Adipocyte (in vitro differentiated cells): Measurements from ENCODE around the gene OBSCN.

Experiments used
- DNase-seq: peaks from one replicate; pipeline ENCODE4 v3.0.0-alpha.2; 2015; ENCODE audit warnings: low read depth
- H3K27me3 ChIP-seq: replicated peaks from 2 replicates; pipeline ENCODE4 v1.7.0; 2013; ENCODE audit warnings: mild to moderate bottlenecking, low read length, moderate library complexity; ENCODE audit not compliant: control insufficient read depth, insufficient read depth
- H3K36me3 ChIP-seq: 2 replicates; pipeline ENCODE4 v1.7.0; 2013; ENCODE audit warnings: low read length, mild to moderate bottlenecking, moderate library complexity; ENCODE audit not compliant: control insufficient read depth, insufficient read depth, severe bottlenecking
- H3K4me1 ChIP-seq: 2 replicates; pipeline ENCODE4 v1.7.0; 2013; ENCODE audit warnings: mild to moderate bottlenecking, low read length, moderate library complexity; ENCODE audit not compliant: control insufficient read depth, insufficient read depth
- H3K4me3 ChIP-seq: 2 replicates; pipeline ENCODE4 v1.7.0; 2013; ENCODE audit warnings: mild to moderate bottlenecking, low read length, moderate library complexity
- H3K9ac ChIP-seq: 2 replicates; pipeline ENCODE4 v1.7.0; 2013; ENCODE audit warnings: mild to moderate bottlenecking, low read length, moderate library complexity
- H3K9me3 ChIP-seq: 2 replicates; pipeline ENCODE4 v1.7.0; 2013; ENCODE audit warnings: mild to moderate bottlenecking, low read length, moderate library complexity; ENCODE audit not compliant: control insufficient read depth

Gene OBSCN

DNA sequence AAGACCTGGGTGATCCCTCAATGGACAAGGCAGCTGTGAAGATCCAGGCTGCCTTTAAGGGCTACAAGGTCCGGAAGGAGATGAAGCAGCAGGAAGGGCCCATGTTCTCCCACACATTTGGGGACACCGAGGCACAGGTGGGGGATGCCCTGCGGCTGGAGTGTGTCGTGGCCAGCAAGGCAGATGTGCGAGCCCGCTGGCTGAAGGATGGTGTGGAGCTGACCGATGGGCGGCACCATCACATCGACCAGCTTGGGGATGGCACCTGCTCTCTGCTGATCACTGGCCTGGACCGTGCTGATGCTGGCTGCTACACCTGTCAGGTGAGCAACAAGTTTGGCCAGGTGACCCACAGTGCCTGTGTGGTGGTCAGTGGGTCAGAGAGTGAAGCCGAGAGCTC, 113.6 kb downstream of the OBSCN start:
- no peak overlapping the region for H3K4me3 ChIP-seq
- no peaks in the 10 kb centered on the region for H3K4me1 ChIP-seq

GRCh38 chr1:228321895-228322294, 114.1 kb downstream of the OBSCN start:
- H3K36me3 ChIP-seq, result no peaks in the 10 kb centered on the region
- no peak overlapping the region for H3K9ac ChIP-seq
- peaks cover 12% of the 10 kb centered on the region for H3K27me3 ChIP-seq
- peaks cover 16% of the 10 kb centered on the region for H3K9me3 ChIP-seq
- H3K4me1 ChIP-seq, result no peaks in the 10 kb centered on the region
- H3K4me3 ChIP-seq, result no peak overlapping the region
- DNase-seq, result no peak

More for the DNA sequence above, 113.6 kb downstream of the OBSCN start:
- Histone ChIP-seq H3K36me3 (no peaks in the 10 kb centered on the region), H3K27me3 (peaks cover 12% of the 10 kb centered on the region), H3K9me3 (peaks cover 16% of the 10 kb centered on the region), H3K9ac (no peak overlapping the region)
- DNase-seq, result no peak

DNA sequence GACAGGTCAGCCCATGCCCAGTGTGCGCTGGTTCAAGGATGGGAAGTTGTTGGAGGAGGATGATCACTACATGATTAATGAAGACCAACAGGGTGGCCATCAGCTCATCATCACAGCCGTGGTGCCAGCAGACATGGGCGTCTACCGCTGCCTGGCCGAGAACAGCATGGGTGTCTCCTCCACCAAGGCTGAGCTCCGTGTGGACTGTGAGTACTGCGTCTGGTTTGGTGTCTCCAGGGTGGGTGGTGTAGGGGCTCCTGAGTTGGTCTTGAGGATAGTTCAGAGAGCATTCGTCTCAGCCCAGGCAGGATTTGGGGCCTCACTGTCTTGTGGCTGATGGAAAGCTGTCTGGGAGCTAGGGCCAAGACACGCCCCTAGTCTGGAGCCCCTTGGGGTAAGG, 115.6 kb downstream of the OBSCN start:
- H3K9ac ChIP-seq, result no peak overlapping the region
- no peak overlapping the region for H3K4me3 ChIP-seq
- no peaks in the 10 kb centered on the region for H3K36me3 ChIP-seq
- DNase-seq, result no peak
- H3K27me3 ChIP-seq, result peaks cover 12% of the 10 kb centered on the region
- H3K4me1 ChIP-seq, result no peaks in the 10 kb centered on the region
- peaks cover 16% of the 10 kb centered on the region for H3K9me3 ChIP-seq

DNA sequence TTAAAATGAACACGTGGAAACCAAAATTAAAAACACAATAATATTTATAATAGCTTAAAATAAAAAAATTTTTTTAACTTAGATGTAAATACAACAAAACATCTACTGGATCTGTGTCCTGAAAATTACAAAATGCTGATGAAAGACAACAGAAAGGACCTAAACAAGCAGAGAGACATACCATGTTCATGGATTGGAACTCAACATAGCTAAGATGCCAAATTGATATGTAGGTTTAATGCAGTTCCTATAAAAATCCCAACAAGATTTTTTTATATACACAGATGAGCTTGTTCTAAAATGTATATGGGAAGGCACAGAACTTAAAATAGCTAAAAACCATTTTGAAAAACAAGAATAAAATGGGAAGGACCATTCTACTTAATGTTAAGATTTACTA, 117.4 kb downstream of the OBSCN start:
- peaks cover 12% of the 10 kb centered on the region for H3K27me3 ChIP-seq
- H3K9me3 ChIP-seq, result peaks cover 16% of the 10 kb centered on the region
- no peak overlapping the region for H3K9ac ChIP-seq
- H3K36me3 ChIP-seq, result no peaks in the 10 kb centered on the region
- no peak for DNase-seq
- no peak overlapping the region for H3K4me3 ChIP-seq
- H3K4me1 ChIP-seq, result no peaks in the 10 kb centered on the region

DNA sequence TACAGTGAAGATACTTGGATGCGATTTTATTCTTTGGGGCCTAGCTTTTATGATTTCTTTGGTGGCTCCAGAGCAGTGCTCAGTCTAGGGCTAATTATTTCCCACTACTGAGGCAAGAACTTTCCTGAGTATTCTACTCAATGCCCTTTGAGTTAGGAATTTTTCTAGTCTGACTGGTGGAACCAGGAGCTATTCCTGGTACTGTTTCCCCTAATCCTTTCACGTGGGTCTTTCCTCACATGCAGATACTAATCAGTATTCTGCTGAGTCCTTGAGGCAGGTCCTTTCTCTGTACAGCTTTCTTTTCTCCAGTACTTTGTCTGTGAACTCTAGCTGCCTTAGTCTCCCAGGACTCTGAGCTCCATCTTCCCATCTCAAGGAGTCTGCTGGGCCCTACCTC, 122.0 kb downstream of the OBSCN start:
- no peak overlapping the region for H3K4me3 ChIP-seq
- H3K9me3 ChIP-seq, result peaks cover 7% of the 10 kb centered on the region
- H3K36me3 ChIP-seq, result no peaks in the 10 kb centered on the region
- no peaks in the 10 kb centered on the region for H3K27me3 ChIP-seq
- no peak overlapping the region for H3K9ac ChIP-seq
- no peak for DNase-seq
- H3K4me1 ChIP-seq, result no peaks in the 10 kb centered on the region

DNA sequence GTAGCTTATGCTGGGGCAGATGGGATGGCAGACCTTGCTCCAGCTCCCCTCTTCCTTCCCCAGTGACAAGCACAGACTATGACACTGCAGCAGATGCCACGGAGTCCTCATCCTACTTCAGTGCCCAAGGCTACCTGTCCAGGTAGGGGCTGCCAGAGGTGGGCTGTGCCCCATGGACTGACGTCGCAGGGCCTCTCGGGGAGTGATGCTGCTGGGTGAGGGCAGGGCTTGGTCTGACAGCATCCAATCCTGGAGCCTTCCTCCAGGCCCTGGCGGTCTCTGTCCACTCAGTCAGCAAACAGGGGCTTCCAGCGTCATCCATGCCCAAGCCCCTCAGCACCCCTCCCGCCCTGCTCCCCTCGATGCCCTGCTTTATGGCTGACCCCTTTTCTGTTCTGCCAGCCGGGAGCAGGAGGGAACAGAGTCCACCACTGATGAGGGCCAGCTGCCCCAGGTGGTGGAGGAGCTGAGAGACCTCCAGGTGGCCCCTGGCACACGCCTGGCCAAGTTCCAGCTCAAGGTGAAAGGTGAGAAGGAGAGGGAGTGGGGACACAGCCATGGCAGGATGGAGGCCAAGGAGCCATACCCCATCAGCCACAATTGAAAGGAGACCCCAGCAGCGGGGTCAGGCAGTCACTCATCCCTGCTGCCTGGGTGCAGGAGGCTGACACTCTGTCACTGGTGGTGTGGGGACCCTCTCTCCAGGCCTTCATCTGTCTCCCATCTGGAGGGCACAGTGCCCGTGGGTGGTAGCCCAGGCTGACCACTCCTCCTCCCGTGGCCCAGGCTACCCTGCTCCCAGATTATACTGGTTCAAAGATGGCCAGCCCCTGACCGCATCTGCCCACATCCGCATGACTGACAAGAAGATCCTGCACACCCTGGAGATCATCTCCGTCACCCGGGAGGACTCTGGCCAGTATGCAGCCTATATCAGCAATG, 125.2 kb downstream of the OBSCN start:
- Histone ChIP-seq H3K4me1 (peaks cover 3% of the 10 kb centered on the region), H3K36me3 (no peaks in the 10 kb centered on the region), H3K4me3 (no peak overlapping the region), H3K9ac (no peak overlapping the region), H3K27me3 (no peaks in the 10 kb centered on the region), H3K9me3 (no peaks in the 10 kb centered on the region)
- no peak for DNase-seq

- H3K36me3 ChIP-seq, result no peaks in the 10 kb centered on the region
- no peak overlapping the region for H3K9ac ChIP-seq
- no peaks in the 10 kb centered on the region for H3K9me3 ChIP-seq
- peaks cover 3% of the 10 kb centered on the region for H3K4me1 ChIP-seq
- H3K4me3 ChIP-seq, result no peak overlapping the region
- no peak for DNase-seq
- H3K27me3 ChIP-seq, result no peaks in the 10 kb centered on the region
These were observed 125.9 kb downstream of the OBSCN start for GRCh38 chr1:228333739-228334115.

GRCh38 chr1:228334226-228334935, 126.5 kb downstream of the OBSCN start:
- peaks cover 3% of the 10 kb centered on the region for H3K4me1 ChIP-seq
- H3K36me3 ChIP-seq, result no peaks in the 10 kb centered on the region
- H3K27me3 ChIP-seq, result no peaks in the 10 kb centered on the region
- no peaks in the 10 kb centered on the region for H3K9me3 ChIP-seq
- no peak for DNase-seq
- no peak overlapping the region for H3K4me3 ChIP-seq
- no peak overlapping the region for H3K9ac ChIP-seq

GRCh38 chr1:228334954-228335353, 127.1 kb downstream of the OBSCN start:
- Histone ChIP-seq H3K4me1 (peaks cover 3% of the 10 kb centered on the region), H3K27me3 (no peaks in the 10 kb centered on the region), H3K4me3 (no peak overlapping the region), H3K9ac (no peak overlapping the region), H3K36me3 (no peaks in the 10 kb centered on the region), H3K9me3 (no peaks in the 10 kb centered on the region)
- no peak for DNase-seq

DNA sequence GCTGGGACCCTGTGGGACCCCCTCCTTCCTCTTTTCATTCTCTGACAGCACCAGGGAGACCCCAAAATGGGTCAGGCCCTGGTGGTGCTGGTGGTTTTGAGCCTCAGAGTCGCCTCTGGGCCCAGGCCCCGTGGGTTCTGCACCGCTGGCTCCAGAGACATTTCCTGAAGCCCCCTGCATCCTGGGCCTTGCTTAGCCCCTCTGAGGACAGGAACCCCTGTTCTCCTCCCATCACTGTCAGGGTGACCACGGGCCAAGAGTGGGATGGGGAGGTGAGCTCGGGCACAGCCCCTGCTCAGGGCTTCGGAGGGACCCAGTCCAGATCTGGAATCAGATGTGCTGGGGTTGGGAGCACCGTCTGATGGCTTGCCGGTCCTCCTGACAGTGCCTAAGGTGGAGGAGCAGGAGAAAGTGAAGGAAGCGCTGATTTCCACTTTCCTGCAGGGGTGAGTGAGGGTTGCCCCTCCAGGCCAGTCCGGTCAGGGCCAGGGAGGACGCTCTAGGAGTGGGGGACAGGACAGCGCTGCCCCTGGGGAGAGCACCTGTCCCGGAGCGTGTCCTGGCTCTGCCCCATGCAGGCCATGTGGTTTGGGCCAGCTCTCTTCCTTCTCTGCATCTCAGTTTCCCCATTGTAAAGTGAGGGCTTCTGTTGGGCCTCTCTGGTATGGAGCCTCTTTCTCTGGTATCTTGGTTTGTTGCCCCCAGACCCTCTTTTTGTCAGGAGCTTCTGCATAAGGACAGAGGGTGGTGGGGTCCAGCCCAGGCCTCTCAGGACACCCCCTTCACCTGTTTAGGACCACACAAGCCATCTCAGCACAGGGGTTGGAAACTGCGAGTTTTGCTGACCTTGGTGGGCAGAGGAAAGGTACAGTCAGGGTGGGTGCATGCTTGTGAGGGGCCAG, 127.8 kb downstream of the OBSCN start:
- no peak overlapping the region for H3K9ac ChIP-seq
- no peaks in the 10 kb centered on the region for H3K27me3 ChIP-seq
- H3K4me1 ChIP-seq, result peaks cover 3% of the 10 kb centered on the region
- H3K9me3 ChIP-seq, result no peaks in the 10 kb centered on the region
- no peaks in the 10 kb centered on the region for H3K36me3 ChIP-seq
- no peak overlapping the region for H3K4me3 ChIP-seq
- DNase-seq, result no peak
